ENCODE results near the gene DQX1.

DQX1 gene

DNA sequence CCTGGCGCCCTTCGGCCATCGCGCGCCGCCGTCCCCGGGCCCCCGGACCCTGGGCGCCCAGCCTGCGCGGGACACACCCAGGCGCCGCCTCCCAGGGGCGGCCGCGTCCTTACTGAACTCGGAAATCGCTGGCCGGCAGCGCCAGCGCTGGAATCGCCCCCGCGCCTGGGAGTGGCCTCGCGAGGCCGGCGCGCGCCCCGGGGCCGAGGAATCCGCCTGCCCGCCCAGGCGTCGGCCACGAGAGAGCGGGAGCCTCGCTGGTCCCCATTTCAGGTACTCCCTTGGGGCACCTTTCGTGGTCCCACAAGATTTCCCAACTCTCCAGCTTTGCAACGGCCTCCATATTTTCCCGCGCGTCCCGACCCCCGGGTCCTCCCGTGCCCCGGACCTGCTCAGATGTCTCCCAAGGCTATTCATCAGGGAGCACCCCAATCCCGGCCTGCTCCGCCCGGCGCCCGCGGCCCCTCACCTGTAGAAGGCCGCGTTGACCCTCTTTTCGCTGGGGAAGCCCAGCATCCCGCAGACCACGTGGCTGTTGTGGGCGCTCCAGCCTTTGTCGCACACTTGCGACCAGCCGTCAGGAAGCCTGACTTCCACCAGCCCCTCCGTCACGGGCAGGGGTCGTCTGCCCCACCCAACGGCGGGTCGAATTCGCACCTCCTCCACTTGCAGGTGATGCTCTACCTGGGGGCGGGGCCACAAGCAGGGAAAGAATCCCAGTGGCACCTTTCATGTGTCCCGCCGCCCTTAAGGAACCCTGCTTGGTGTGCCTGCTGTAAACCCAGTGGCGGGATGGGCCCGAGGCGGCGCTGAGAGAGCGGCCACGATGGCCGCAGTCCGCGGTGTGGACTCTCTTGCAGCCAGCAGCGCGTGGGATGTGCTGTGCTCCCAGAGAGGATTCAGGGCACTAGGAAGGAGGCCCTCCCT is 23.1 kb upstream of the DQX1 start:
- FAIRE-seq: no peak
- TF ChIP-seq, protein P1, sequence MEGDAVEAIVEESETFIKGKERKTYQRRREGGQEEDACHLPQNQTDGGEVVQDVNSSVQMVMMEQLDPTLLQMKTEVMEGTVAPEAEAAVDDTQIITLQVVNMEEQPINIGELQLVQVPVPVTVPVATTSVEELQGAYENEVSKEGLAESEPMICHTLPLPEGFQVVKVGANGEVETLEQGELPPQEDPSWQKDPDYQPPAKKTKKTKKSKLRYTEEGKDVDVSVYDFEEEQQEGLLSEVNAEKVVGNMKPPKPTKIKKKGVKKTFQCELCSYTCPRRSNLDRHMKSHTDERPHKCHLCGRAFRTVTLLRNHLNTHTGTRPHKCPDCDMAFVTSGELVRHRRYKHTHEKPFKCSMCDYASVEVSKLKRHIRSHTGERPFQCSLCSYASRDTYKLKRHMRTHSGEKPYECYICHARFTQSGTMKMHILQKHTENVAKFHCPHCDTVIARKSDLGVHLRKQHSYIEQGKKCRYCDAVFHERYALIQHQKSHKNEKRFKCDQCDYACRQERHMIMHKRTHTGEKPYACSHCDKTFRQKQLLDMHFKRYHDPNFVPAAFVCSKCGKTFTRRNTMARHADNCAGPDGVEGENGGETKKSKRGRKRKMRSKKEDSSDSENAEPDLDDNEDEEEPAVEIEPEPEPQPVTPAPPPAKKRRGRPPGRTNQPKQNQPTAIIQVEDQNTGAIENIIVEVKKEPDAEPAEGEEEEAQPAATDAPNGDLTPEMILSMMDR (IDR thresholded peaks at IDR 0.05; ENCODE audit: insufficient read depth, missing control alignments): no peak
- peak; percentile 50 for DNase-seq (ENCODE audit: insufficient read length, low spot score)

DNA sequence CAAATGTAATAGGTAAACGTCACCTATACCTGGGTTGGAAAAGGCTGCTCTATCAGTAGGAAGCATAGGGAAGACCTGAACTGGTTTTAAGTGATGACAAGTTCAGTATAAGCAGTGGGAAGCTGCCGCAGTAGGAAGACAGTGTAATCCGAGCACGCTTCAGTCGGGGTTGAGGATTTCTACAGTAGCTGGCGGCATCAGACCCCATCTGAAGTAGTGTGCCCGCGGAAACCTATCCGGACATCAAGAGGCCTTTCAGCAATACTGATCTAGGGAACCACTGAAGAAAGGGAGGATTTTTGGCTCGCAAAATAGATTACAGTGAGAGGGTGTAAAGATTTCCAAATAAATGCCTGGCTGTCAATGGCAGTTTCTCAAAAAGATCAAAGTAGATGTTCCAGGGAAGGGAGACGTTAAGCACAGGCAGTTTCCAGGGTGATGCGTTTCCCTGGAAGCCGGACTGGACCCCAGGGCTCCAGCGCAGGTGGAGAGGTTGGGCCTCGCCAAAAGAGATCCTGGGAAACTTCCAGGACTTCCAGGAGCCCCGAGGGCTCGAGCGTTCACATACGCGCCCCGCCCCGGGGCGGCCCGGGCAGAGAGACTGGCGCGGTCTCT is 22.4 kb upstream of the DQX1 start:
- no peak for FAIRE-seq
- no peak for DNase-seq (ENCODE audit: insufficient read length, low spot score)
- TF ChIP-seq, protein P1 (IDR thresholded peaks at IDR 0.05; ENCODE audit: insufficient read depth, missing control alignments): no peak

DNA sequence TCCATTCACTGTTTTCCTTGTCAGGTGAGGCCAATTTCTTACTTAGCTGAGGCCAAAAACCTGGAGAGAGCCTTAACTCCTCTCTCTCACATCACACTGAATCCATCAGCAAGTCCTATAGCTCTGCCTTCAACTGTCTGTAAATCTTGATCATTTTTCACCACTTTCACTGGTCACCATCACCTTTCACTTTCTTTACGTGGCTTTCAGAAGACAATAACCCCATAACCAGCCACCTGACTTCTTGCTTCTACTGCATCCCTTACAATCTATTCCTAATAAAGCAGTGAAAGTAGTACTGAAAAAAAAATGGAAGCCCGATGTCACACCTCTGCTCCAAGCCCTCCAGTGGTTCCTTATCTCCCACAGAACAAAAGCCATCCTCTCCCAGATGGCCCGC is 20.0 kb upstream of the DQX1 start:
- FAIRE-seq (no peak), DNase-seq (ENCODE audit: insufficient read length, low spot score) (no peak)
- TF ChIP-seq, protein P1 (IDR thresholded peaks at IDR 0.05; ENCODE audit: insufficient read depth, missing control alignments): no peak

GRCh38 chr2:74544634-74545033 is 18.6 kb upstream of the DQX1 start:
- TF ChIP-seq, protein P1 (IDR thresholded peaks at IDR 0.05; ENCODE audit: insufficient read depth, missing control alignments): no peak
- FAIRE-seq (no peak), DNase-seq (ENCODE audit: insufficient read length, low spot score) (no peak)

DNA sequence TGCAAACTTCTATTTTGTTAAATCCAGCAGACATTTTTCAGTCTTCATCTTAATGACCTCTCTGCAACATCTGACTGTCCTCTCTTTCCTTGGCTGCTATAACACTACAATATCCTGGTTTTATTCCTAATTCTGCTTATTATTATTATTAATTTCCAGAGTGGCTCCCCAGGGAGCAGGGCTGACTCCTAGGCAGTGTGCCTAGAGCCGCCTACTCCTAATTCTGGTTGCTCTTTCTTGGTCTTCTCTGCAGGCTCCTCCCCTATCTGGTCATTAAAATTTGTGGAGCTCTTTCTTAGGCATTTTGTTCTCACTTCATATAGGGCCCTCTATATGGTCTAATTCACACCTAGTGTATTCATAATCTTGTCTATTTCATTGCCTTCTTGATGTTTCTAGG is 16.9 kb upstream of the DQX1 start:
- FAIRE-seq: no peak
- DNase-seq (ENCODE audit: insufficient read length, low spot score): no peak
- TF ChIP-seq, protein P1 (IDR thresholded peaks at IDR 0.05; ENCODE audit: insufficient read depth, missing control alignments): no peak

DNA sequence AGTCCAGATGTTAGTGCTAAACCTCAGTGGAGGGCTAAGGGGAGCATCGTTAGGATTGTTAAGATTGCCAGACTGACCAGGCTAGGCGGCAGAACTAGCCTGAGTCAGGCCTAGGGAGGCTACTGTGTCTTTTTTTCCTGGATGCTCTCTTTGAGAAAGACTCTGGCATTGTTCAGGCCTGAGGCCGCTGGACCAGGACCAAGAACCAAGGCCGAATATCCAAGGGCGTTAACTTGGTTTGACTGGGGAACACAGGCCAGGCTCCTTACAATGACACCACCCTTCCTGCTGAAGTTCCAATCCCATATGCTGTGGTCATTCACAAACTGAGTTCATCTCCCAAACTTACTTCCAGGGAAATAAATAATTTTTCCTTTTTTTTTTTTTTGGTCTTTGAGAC is 14.3 kb upstream of the DQX1 start:
- TF ChIP-seq, protein P1 (IDR thresholded peaks at IDR 0.05; ENCODE audit: insufficient read depth, missing control alignments): no peak
- FAIRE-seq: no peak
- no peak for DNase-seq (ENCODE audit: insufficient read length, low spot score)

DNA sequence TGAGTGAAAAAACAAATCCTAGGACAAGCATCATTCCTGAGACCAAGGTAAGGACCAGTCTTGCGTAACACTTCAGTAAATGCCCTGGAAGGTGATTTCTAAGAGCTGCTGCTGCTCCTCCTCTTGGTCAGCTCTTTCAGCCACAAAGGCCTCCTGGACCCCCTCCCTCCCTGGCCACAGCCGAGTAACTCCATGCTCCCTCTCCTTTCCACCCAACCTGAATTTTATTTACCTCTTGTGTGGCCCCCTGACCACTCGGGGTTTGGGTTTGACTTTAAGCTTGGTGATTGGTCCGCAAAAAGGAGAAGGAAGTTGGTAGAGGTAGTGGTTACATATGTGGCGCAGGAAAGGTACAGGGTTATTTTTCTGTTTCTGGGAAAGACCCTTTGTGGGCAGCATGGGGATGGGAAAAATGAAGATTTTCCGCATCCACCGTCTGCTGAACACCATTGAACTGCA is 12.9 kb upstream of the DQX1 start:
- DNase-seq (ENCODE audit: insufficient read length, low spot score) (no peak), FAIRE-seq (no peak)
- TF ChIP-seq, protein P1 (IDR thresholded peaks at IDR 0.05; ENCODE audit: insufficient read depth, missing control alignments): no peak
